Body of pancreas (tissue), 4 donors: ENCODE results near the gene FER.

ENCODE experiments used
- CTCF ChIP-seq, 7 experiments: fragments of 450-650 bp in 4 of 7; fragments of 200-600 bp in 3 of 7; sonication (generic) in 3 of 7; IDR thresholded peaks; one replicate each; pipeline ENCODE4 v1.5.1; 2016 to 2019; ENCODE audit warnings: antibody characterized with exemption in 7 of 7
- POLR2A ChIP-seq, 3 donors: fragments of 450-650 bp; IDR thresholded peaks; one replicate each; pipeline ENCODE4 v1.6.1; 2016; ENCODE audit warnings: antibody characterized with exemption in 3 of 3, mild to moderate bottlenecking in 2 of 3

- TF ChIP-seq CTCF (IDR thresholded peaks at IDR 0.05) = no peak
- no peak for TF ChIP-seq POLR2A (IDR thresholded peaks at IDR 0.05)
Observed at GRCh38 chr5:109089191-109089590, 341.5 kb downstream of the FER start.
